ENCODE data around the gene TMTC2.
"Not testable (repeated sequence)": the region's sequence is repeated elsewhere in the genome, so short reads cannot be mapped to it uniquely, and the experiment has no call there.

TMTC2 gene

DNA sequence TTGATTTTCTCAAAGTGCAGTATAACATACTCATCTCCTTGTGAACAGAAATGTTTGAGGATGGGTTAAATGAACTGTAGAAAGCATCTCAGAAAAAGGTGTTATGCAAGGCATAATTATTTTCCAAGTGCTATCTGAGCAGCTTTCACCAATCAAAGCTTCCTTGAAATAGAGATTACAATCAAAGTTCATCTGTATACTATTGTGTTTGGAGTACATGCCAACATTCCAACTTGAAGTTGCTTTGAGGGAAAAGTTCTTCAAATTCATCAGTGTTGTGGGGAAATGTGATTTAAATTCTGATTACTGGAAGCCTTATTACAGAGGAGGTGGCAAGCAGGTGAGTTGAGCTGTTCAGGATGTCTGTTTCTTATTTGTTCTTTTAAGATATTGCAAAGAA is 68.2 kb downstream of the TMTC2 start:
- TF ChIP-seq, protein P1, sequence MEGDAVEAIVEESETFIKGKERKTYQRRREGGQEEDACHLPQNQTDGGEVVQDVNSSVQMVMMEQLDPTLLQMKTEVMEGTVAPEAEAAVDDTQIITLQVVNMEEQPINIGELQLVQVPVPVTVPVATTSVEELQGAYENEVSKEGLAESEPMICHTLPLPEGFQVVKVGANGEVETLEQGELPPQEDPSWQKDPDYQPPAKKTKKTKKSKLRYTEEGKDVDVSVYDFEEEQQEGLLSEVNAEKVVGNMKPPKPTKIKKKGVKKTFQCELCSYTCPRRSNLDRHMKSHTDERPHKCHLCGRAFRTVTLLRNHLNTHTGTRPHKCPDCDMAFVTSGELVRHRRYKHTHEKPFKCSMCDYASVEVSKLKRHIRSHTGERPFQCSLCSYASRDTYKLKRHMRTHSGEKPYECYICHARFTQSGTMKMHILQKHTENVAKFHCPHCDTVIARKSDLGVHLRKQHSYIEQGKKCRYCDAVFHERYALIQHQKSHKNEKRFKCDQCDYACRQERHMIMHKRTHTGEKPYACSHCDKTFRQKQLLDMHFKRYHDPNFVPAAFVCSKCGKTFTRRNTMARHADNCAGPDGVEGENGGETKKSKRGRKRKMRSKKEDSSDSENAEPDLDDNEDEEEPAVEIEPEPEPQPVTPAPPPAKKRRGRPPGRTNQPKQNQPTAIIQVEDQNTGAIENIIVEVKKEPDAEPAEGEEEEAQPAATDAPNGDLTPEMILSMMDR (IDR thresholded peaks at IDR 0.05; ENCODE audit: extremely low read depth, insufficient read depth, missing control alignments) = no peak
- no peak for DNase-seq (ENCODE audit: low spot score)
- in situ Hi-C loops (cut with MboI; ENCODE audit: low pct_unique_long_range_greater_than_20kb, low sequenced_read_pairs, unreplicated experiment) = no loop called here

DNA sequence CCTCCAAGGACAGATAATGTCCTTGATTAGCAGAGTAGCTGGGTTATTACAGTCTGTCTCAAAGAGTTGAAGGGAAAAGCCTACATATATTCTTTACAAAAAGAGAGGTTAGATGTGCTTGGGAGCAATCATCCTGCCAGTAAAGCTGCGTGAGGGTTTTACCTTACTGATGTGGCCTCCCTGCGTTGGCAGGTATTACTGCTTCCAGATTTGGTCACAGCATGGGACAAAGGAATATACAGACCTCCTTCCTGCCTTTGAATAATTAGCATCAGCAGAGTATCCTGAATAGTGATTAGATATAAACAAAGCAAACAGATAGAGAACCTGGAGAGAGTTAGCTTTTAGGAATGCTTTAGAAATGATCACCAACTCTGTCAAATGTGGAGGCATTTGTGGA is 69.6 kb downstream of the TMTC2 start:
- TF ChIP-seq, protein P1 (IDR thresholded peaks at IDR 0.05; ENCODE audit: extremely low read depth, insufficient read depth, missing control alignments) = no peak
- no peak for DNase-seq (ENCODE audit: low spot score)
- in situ Hi-C loops (cut with MboI; ENCODE audit: low pct_unique_long_range_greater_than_20kb, low sequenced_read_pairs, unreplicated experiment) = no loop called here

DNA sequence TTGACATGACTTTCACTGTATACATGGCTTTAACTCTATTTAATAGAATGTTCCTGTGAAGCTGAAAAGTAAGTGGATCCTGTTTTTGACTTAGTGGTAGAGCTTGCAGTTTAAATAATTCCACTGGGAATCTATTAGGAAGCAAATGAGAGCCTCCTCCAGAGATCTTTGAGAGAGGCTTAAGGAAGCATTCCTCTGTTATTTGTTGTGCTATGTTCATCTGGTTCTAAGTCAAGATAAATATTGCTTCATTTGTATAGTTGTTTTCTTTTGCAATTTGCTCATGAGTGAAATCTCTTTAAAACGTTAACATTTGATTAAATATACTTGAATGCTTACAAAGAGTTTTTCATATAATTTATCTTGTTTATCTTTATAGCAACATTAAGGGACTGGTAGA is 70.4 kb downstream of the TMTC2 start:
- no peak for DNase-seq (ENCODE audit: low spot score)
- TF ChIP-seq, protein P1 (IDR thresholded peaks at IDR 0.05; ENCODE audit: extremely low read depth, insufficient read depth, missing control alignments) = no peak
- in situ Hi-C loops (cut with MboI; ENCODE audit: low pct_unique_long_range_greater_than_20kb, low sequenced_read_pairs, unreplicated experiment) = no loop called here

DNA sequence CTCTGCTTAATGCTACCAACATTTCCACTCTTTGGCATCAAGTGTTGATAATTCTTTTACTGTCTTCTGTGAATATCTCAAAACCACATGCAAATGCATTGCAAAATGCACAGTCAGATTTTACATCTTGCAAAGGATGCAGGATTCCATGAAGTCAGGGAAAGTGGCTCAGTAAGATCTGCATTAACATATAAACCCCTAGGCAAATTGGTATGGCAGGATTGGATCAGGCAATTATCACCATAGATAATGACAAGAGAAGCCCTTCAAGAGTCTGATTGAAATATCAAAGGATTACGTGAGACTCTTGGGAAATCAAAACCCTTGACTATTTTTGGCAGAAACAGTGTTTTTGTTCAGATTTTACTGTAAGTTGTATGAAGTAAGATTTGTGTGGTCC is 71.0 kb downstream of the TMTC2 start:
- in situ Hi-C loops (cut with MboI; ENCODE audit: low pct_unique_long_range_greater_than_20kb, low sequenced_read_pairs, unreplicated experiment) = no loop called here
- DNase-seq (ENCODE audit: low spot score) = no peak
- TF ChIP-seq, protein P1 (IDR thresholded peaks at IDR 0.05; ENCODE audit: extremely low read depth, insufficient read depth, missing control alignments) = no peak

DNA sequence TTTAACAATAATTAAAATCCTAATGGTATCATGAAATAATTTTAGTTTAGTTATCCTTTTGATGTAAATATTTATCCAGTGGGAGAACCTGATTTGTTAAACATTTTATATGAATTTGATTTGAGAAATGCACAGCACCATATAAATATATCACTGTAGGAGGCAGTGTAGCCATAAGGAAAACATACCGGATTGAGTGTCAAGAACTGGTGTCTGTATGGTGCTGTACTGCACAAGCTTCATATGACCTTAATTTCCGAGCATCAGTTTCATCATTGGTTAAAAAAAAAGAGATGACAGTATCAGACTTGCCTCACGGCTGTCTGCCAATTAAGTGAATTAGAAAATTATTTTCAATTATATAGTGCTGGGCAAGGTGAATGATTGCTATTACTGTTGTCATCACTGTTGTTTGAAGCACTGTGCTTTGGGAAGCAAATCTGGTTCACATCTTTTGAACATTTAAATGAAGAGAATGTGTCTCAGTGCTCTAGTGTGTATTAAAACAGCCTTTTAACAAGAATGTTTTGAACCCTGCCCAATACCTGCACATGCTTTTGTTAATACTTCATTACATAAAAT is 72.1 kb downstream of the TMTC2 start:
- in situ Hi-C loops (cut with MboI; ENCODE audit: low pct_unique_long_range_greater_than_20kb, low sequenced_read_pairs, unreplicated experiment) = no loop called here
- TF ChIP-seq, protein P1 (IDR thresholded peaks at IDR 0.05; ENCODE audit: extremely low read depth, insufficient read depth, missing control alignments) = no peak
- DNase-seq (ENCODE audit: low spot score) = no peak

DNA sequence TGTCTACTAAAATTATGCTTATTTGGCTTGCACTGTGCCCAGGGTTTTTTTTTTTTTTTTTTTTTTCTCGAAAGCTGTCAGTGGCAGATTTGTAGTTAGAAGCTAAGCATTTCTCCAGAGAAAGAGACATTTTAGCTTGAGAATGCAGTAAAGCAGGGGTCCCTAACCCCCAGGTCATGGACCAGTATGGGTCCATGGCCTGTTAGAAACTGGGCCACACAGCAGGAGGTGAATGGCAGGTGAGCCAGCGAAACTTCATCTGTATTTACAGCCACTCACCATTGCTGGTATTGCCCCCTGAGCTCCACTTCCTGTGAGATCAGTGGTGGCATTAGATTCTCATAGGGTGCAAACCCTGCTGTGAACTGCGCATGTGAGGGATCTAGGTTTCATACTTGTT is 73.7 kb downstream of the TMTC2 start:
- TF ChIP-seq, protein P1 (IDR thresholded peaks at IDR 0.05; ENCODE audit: extremely low read depth, insufficient read depth, missing control alignments) = no peak
- in situ Hi-C loops (cut with MboI; ENCODE audit: low pct_unique_long_range_greater_than_20kb, low sequenced_read_pairs, unreplicated experiment) = no loop called here
- DNase-seq (ENCODE audit: low spot score) = no peak

DNA sequence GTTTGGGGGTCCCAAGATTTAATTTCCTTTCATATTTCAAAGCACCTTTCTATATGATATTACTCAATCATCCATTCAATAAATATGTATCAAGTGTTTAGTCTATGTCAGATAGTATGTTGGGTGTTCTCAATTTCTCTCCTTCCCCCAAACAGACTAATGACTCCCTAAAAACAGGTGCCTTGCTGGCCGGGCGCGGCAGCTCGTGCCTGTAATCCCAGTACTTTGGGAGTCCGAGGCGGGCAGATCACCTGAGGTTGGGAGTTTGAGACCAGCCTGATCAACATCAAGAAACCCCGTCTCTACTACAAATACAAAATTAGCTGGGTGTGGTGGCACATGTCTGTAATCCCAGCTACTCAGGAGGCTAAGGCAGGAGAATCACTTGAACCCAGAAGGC is 78.5 kb downstream of the TMTC2 start:
- in situ Hi-C loops (cut with MboI; ENCODE audit: low pct_unique_long_range_greater_than_20kb, low sequenced_read_pairs, unreplicated experiment); DNase-seq (ENCODE audit: low spot score): not testable (repeated sequence)
